ENCODE data around the gene RARRES1.

The RARRES1 gene, protein sequence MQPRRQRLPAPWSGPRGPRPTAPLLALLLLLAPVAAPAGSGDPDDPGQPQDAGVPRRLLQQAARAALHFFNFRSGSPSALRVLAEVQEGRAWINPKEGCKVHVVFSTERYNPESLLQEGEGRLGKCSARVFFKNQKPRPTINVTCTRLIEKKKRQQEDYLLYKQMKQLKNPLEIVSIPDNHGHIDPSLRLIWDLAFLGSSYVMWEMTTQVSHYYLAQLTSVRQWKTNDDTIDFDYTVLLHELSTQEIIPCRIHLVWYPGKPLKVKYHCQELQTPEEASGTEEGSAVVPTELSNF

GRCh38 chr3:158731938-158732855, at the start of gene RARRES1:
TSS of gene RARRES1 (minus strand) at chr3:158732457. CDS start at chr3:158732415, 42 bp downstream.
- DNase-seq (ENCODE audit: low spot score), result no peak

DNA sequence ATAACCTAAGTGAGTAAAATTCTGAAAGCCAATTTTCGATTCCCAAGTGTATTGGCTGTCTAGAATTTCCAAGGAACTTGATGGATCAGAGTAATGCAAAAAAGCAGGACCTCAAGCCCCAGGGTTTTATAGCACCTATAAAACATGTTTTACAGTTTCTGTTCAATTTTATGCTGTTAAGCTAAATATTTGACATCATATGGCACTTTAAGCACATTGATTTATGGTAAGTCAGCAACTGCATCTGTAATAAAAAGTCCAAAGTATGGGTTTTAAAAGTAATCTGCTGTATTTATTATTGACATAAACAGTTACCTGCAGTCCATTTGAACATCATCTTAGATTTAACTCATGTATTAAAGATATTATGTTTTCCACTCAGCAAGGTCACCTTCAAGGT, 49.6 kb upstream of the RARRES1 start:
- DNase-seq (ENCODE audit: low spot score), result no peak

- no peak for DNase-seq (ENCODE audit: low spot score)
Measured at GRCh38 chr3:158781191-158781590, 48.9 kb upstream of the RARRES1 start.

- no peak for DNase-seq (ENCODE audit: low spot score)
Measured at GRCh38 chr3:158780766-158781165, 48.5 kb upstream of the RARRES1 start.

- DNase-seq (ENCODE audit: low spot score), result no peak
Measured at GRCh38 chr3:158777161-158777873, 45.1 kb upstream of the RARRES1 start.

DNA sequence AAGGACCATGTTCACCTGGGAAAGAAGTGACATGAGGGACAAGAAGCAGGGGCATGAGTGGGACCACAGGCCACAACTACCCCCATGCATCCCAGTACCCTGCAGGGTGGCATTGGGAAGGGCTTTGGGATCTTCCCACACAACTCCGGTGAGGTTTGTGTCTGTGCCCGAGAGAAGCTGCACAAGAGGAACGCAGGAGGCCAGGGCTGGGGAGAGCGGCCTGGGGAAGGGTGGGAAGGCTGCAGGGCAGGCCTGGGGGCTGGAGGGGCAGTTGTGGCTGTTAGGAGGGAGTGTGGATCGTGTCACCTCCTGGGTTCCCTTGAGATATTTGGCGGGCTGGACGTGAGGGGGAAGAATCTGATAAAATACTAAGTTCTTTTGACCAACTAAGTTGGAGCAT, 44.3 kb upstream of the RARRES1 start:
- DNase-seq (ENCODE audit: low spot score), result no peak

DNA sequence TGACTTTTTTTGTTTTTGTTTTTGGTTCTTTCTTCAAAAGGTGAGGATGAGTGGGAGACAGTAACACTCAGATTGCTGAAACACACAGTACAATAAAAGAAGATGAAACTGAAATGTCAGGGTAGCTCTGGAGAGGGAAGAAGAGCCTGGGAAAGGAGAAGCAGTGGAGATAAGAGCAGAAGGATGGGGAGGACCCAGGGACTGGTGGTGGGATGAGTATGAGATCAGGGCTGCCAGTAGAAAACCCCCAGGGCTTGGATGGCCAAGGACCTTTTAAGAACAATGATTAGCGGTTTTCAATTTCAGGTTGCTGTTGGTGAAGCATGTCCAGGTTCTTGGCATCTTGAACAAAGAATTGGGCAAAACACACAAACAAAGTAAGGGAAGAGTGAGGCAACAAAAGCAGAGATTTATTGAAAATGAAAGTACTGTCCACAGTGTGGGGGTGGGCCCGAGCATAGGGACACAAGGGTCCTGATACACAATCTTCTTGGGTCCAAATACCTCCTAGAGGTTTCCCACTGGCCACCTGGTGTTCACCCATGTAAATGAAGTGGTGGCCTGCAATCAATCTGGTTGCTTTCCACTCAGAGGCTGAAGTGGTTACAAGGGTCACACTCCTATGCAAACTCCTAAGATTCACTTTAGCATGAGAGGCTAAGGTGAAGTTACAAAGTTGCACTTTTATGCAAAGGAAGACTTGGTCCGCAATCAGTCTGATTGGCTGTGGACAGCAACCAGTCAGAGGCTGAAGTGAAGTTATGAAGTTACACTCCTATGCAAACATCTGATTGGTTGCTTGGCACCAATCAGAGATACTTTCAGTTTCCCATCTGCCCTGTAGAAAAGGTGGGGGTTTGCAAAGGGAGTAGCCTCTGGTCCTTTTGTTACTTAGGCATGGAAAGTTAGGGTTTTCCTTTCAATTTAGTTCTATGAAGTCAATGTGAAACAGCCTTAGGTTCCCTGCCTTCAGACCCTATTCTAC, 43.5 kb upstream of the RARRES1 start:
- DNase-seq (ENCODE audit: low spot score), result no peak

GRCh38 chr3:158774965-158775364, 42.7 kb upstream of the RARRES1 start:
- no peak for DNase-seq (ENCODE audit: low spot score)

- no peak for DNase-seq (ENCODE audit: low spot score)
Measured at GRCh38 chr3:158773845-158774830, 41.9 kb upstream of the RARRES1 start.

DNA sequence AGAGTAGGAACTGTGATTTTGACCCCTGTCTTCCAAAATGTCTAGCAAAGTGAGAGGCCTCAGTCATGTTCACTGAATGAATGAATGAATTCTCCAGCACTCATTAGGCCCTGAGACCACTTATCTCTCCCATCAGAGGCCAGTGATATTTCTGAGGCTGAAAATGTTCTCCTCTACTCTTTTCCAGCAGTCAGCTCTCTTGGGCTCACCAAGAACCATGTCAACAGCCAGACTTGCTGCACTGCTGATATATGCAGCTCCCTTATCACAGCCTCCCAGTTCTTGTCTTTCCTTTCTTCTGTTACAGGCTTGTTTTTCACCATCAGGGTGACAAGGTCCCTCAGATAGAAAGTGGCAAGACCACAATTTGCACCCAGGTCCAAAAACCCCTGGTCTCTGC, 40.9 kb upstream of the RARRES1 start:
- no peak for DNase-seq (ENCODE audit: low spot score)

GRCh38 chr3:158771982-158772381, 39.7 kb upstream of the RARRES1 start:
- no peak for DNase-seq (ENCODE audit: low spot score)

- no peak for DNase-seq (ENCODE audit: low spot score)
Measured at GRCh38 chr3:158771577-158771976, 39.3 kb upstream of the RARRES1 start.

DNA sequence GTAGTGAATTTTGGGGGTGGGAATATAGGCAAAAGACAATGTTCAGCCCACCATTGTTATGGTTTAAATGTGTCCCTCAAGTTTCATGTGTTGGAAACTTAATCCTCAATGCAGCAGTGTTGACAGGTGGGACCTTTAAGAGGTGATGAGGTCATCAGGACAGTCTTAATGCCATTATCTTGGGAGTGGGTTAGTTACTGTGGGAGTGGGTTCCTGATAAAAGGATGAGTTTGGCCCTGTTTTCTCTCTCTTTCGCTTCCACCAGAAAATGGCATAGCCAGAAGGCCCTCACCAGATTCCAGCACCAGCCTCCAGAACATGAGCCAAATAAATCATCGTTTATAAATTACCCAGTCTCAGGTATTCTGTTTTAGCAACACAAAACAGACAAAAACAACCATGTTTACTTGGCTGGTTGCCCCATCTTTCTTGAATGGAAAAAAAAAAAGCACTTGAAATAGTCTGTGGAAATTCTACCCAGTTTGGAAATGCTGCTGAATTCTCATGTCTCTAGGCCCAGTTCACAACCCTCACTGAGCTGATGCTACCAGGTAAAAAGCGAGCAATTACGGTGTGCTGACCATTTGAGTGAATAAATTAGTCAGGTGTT, 38.6 kb upstream of the RARRES1 start:
- no peak for DNase-seq (ENCODE audit: low spot score)

DNA sequence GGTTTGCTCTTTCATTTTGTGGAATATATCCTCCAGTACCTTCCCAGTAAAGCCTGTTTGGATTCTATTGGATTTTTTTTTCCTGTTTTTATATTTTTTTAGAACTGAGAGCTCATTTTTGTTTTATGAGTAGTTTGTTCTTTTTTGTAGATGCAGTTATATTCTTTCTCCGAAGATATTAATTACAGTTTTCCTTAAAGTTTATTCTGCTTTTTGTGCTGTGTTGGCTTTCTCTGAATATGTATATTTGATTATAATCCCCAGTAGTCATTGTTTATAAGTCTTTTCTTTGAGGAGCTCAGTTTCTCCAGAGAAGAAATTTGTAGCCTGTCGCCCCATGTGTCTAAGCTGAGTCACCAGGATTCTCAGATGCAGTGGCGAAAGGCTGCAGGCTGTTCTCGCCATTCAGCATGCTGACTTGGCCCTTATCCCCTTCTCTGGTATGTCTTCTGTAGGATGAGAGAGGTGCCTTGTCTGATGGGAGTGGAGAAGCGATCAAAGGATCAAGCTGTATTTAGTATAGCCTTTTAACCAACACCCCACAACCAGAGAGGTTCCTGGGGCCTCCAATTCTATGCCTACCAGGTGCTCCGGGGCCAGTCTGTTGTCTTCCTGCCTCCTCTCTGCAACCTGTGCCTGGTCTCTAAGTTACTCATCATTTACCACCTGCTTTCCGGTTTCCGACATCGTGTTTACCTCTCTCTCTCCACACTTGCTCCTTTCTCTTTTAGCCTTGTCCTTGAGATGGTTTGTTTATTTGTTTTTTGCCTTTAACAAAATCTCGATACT, 37.9 kb upstream of the RARRES1 start:
- no peak for DNase-seq (ENCODE audit: low spot score)

- no peak for DNase-seq (ENCODE audit: low spot score)
Measured at GRCh38 chr3:158769549-158769948, 37.3 kb upstream of the RARRES1 start.

- no peak for DNase-seq (ENCODE audit: low spot score)
Measured at GRCh38 chr3:158768881-158769543, 36.8 kb upstream of the RARRES1 start.

DNA sequence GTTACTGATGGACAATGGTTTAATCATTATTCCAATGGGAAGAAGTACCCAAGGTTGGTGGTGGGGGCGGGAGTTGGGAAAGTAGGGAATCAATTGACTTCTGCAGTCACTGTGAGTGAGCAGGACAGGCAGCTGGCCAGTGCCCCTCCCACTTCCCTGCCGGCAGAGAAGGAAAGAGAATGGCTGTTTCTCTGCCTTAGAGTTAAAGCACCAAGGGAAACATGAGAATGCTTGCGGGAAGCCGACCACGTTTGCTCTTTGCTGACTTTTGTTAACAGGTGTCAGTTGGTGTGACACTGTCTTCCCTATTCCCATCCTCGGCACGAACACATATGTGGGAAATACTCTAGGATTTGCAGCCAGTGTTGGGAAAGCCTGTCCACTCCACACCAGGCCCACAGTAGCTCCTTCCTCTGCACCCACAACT, 36.1 kb upstream of the RARRES1 start:
- DNase-seq (ENCODE audit: low spot score), result no peak

- DNase-seq (ENCODE audit: low spot score), result no peak
Measured at GRCh38 chr3:158766364-158766763, 34.1 kb upstream of the RARRES1 start.

All from Ammon's horn (tissue), 1 donor.